MM.1S (cell line): Measurements from ENCODE around the gene CFAP298.

Experiments
- CTCF ChIP-seq: fragments of 300-600 bp; sonication (generic); IDR thresholded peaks from 2 replicates; pipeline ENCODE4 v1.5.1; 2016; ENCODE audit warnings: antibody characterized with exemption, low read length, mixed read lengths
- EZH2 ChIP-seq: fragments of 300-600 bp; sonication (generic); optimal IDR thresholded peaks from 2 replicates; pipeline ENCODE3; 2017; ENCODE audit warnings: low read depth, mild to moderate bottlenecking, antibody characterized with exemption, low read length, mixed read lengths
- EZH2phosphoT487 ChIP-seq: fragments of 300-600 bp; sonication (generic); IDR thresholded peaks from 2 replicates; pipeline ENCODE4 v1.6.1; 2018; ENCODE audit warnings: antibody characterized with exemption, low read length

- TF ChIP-seq CTCF (no peak), EZH2 (no peak), EZH2phosphoT487 (no peak)
Observed at GRCh38 chr21:32604464-32604863, 7.7 kb downstream of the CFAP298 start.
